ENCODE data around the gene RIPPLY2. TPM values are rescaled to one million over a fixed set of nuclear protein-coding genes. Genes with fewer than 3 reads are reported as not detected.
A peak's percentile ranks its signal among the peaks of the same experiment; 100 is the strongest.

The RIPPLY2 gene
- total RNA-seq, 1 experiment from 2014 or later, result 3.0 TPM

DNA sequence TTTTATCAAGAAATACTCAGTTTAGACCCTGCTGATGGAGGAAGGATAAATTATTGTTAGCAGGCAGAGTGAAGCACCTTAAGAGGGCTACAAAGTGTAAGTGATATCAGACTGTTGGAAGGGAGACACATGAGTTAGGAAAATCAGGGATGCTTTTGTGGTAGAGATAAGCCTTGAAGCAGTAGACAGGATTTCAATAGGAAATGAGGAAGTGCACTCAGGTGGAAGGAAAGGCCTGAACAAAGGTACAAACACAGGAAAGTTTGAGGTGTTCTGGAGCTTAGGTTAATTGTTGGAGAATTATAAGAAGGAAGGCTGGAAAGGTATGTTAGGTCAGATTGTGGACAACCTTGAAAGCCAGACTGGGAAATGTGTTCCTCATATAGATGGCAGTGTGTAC, 13.9 kb downstream of the RIPPLY2 start:
- Histone ChIP-seq H3K36me3 (ENCODE audit: insufficient read depth, low read length, poor library complexity, severe bottlenecking) (peaks cover 16% of the 10 kb centered on the region), H3K9me3 (ENCODE audit: low read depth, low read length, poor library complexity, severe bottlenecking) (peaks cover 9% of the 10 kb centered on the region), H3K4me3 (ENCODE audit: low read depth, low read length, poor library complexity, severe bottlenecking) (no peak overlapping the region), H3K27ac (ENCODE audit: low read depth, low read length, poor library complexity, severe bottlenecking) (no peak overlapping the region), H3K4me1 (ENCODE audit: insufficient read depth, low read length, poor library complexity, severe bottlenecking) (no peaks in the 10 kb centered on the region), H3K27me3 (replicated peaks; ENCODE audit: insufficient read depth, low read depth, low read length, poor library complexity) (no peaks in the 10 kb centered on the region)
- no TSS peak for BruUV-seq (replicated peaks)
- DNase-seq (ENCODE audit: low spot score), result no peak
- ChIA-PET CTCF (no interaction called here), POLR2A (ENCODE audit: low non-redundant PET) (no interaction called here)
- no peak for TF ChIP-seq EZH2 (IDR thresholded peaks at IDR 0.05; ENCODE audit: borderline replicate concordance, low read depth, low read length, poor library complexity, severe bottlenecking)
- TF ChIP-seq, protein P1, sequence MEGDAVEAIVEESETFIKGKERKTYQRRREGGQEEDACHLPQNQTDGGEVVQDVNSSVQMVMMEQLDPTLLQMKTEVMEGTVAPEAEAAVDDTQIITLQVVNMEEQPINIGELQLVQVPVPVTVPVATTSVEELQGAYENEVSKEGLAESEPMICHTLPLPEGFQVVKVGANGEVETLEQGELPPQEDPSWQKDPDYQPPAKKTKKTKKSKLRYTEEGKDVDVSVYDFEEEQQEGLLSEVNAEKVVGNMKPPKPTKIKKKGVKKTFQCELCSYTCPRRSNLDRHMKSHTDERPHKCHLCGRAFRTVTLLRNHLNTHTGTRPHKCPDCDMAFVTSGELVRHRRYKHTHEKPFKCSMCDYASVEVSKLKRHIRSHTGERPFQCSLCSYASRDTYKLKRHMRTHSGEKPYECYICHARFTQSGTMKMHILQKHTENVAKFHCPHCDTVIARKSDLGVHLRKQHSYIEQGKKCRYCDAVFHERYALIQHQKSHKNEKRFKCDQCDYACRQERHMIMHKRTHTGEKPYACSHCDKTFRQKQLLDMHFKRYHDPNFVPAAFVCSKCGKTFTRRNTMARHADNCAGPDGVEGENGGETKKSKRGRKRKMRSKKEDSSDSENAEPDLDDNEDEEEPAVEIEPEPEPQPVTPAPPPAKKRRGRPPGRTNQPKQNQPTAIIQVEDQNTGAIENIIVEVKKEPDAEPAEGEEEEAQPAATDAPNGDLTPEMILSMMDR (conservative IDR thresholded peaks at IDR 0.05; ENCODE audit: low read depth, low read length), result no peak
- intact Hi-C loops (cut with micrococcal nuclease; ENCODE audit: unreplicated experiment), result loop anchor here (10.0 kb wide), 1 partner anchor 908 kb away; no protein-coding TSS in a partner anchor

DNA sequence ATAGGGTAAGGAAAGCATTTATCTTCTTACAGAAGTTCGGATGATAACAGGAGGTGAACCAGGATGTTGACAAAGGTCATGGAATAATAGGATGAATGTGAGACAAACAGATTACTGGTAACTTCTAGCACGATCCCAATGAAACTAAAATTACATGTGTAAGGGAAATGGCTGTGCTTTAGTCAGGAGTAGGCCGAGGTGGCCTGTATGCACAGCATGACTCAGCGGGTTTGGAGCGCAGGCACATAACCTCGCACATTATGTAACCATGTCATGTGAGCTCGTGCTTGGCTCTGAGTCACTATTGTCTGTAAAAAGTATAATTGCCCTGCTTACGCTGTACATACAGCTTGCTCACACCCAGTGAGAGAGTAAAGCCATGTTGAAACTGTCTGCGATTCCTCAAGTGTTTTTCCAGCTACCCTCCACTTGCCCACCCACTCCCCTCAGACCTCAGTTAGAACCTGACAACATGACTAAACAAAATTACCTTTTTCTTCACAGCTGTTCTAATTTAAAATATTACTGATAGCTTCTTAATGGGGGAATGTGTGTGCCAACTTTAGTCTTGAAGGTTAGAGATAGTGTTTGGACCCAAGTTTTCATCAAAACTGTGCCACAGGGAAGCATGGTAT, 14.5 kb downstream of the RIPPLY2 start:
- peak; percentile 60 for DNase-seq (ENCODE audit: low spot score)
- intact Hi-C loops (cut with micrococcal nuclease; ENCODE audit: unreplicated experiment), result loop anchor here (10.0 kb wide), 1 partner anchor 907 kb away; no protein-coding TSS in a partner anchor
- H3K4me3 ChIP-seq (ENCODE audit: low read depth, low read length, poor library complexity, severe bottlenecking), result no peak overlapping the region
- no peaks in the 10 kb centered on the region for H3K4me1 ChIP-seq (ENCODE audit: insufficient read depth, low read length, poor library complexity, severe bottlenecking)
- H3K36me3 ChIP-seq (ENCODE audit: insufficient read depth, low read length, poor library complexity, severe bottlenecking), result peaks cover 16% of the 10 kb centered on the region
- no peak overlapping the region for H3K27ac ChIP-seq (ENCODE audit: low read depth, low read length, poor library complexity, severe bottlenecking)
- no TSS peak for BruUV-seq (replicated peaks)
- no peak for TF ChIP-seq EZH2 (IDR thresholded peaks at IDR 0.05; ENCODE audit: borderline replicate concordance, low read depth, low read length, poor library complexity, severe bottlenecking)
- TF ChIP-seq, protein P1 (conservative IDR thresholded peaks at IDR 0.05; ENCODE audit: low read depth, low read length), result no peak
- peaks cover 9% of the 10 kb centered on the region for H3K9me3 ChIP-seq (ENCODE audit: low read depth, low read length, poor library complexity, severe bottlenecking)
- CTCF ChIA-PET, result no interaction called here
- POLR2A ChIA-PET (ENCODE audit: low non-redundant PET), result no interaction called here
- H3K27me3 ChIP-seq (replicated peaks; ENCODE audit: insufficient read depth, low read depth, low read length, poor library complexity), result no peaks in the 10 kb centered on the region

DNA sequence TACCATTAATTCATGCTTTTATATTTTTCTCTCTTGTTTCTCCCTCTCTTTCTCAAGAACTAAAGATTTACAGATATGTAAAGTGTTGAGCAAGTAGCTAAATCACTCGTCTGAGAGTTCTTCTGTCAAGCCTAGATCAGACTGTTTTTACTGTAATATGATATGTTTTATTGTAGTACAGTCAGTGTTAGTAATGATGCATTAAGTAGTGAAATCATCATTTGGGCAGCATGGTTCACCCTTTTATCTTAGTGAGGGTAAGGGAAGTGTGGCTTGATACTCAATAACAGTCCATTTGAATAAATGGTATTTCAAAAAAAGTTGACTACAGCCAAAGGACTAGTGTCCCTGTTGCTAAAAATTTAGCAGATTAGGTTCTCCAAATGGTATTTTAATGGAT, 15.5 kb downstream of the RIPPLY2 start:
- Histone ChIP-seq H3K9me3 (ENCODE audit: low read depth, low read length, poor library complexity, severe bottlenecking) (peaks cover 9% of the 10 kb centered on the region), H3K27ac (ENCODE audit: low read depth, low read length, poor library complexity, severe bottlenecking) (no peak overlapping the region), H3K36me3 (ENCODE audit: insufficient read depth, low read length, poor library complexity, severe bottlenecking) (peaks cover 16% of the 10 kb centered on the region), H3K27me3 (replicated peaks; ENCODE audit: insufficient read depth, low read depth, low read length, poor library complexity) (no peaks in the 10 kb centered on the region), H3K4me1 (ENCODE audit: insufficient read depth, low read length, poor library complexity, severe bottlenecking) (no peaks in the 10 kb centered on the region), H3K4me3 (ENCODE audit: low read depth, low read length, poor library complexity, severe bottlenecking) (no peak overlapping the region)
- CTCF ChIA-PET, result no interaction called here
- TF ChIP-seq, protein P1 (conservative IDR thresholded peaks at IDR 0.05; ENCODE audit: low read depth, low read length), result no peak
- POLR2A ChIA-PET (ENCODE audit: low non-redundant PET), result no interaction called here
- BruUV-seq (replicated peaks), result no TSS peak
- intact Hi-C loops (cut with micrococcal nuclease; ENCODE audit: unreplicated experiment), result loop anchor here (10.0 kb wide), 1 partner anchor 906 kb away; no protein-coding TSS in a partner anchor
- DNase-seq (ENCODE audit: low spot score), result peak; percentile 10
